HepG2 (cell line): Measurements from ENCODE around the gene SYTL3. TPM values are rescaled to one million over a fixed set of nuclear protein-coding genes. Genes with fewer than 3 reads are reported as not detected.
A peak's percentile ranks its signal among the peaks of the same experiment; 100 is the strongest.

ENCODE experiments used
- EP300 ChIP-seq, 3 experiments: sonication (generic) in 1 of 3; formaldehyde crosslinking in 1 of 3; IDR thresholded peaks; 2 replicates each; pipeline versions ENCODE4 v1.5.1 to v1.6.1; 2011 to 2020; ENCODE audit warnings: low read depth in 2 of 3, low read length in 2 of 3, borderline replicate concordance in 1 of 3, improper control_type of control experiment in 1 of 3, mild to moderate bottlenecking in 1 of 3, missing genetic modification reagents in 1 of 3, moderate library complexity in 1 of 3
- HIC2 ChIP-seq: sonication (generic); formaldehyde crosslinking; IDR thresholded peaks from 2 replicates; pipeline ENCODE4 v1.9.0; 2022; ENCODE audit warnings: low read depth, missing genetic modification reagents
- HIVEP1 ChIP-seq: sonication (generic); formaldehyde crosslinking; IDR thresholded peaks from 2 replicates; pipeline ENCODE4 v1.4.0; 2020; ENCODE audit warnings: mild to moderate bottlenecking, missing genetic modification reagents
- HNRNPH1 ChIP-seq: fragments of 200-400 bp; formaldehyde crosslinking; optimal IDR thresholded peaks from 2 replicates; pipeline ENCODE3; 2017; ENCODE audit warnings: mild to moderate bottlenecking, low read depth, low read length
- MED1 ChIP-seq: sonication (generic); formaldehyde crosslinking; IDR thresholded peaks from 2 replicates; pipeline ENCODE4 v1.4.0; 2020; ENCODE audit warnings: missing genetic modification reagents
- MXD4 ChIP-seq: IDR thresholded peaks from 2 replicates; pipeline ENCODE4 v1.6.1; 2016; ENCODE audit warnings: mild to moderate bottlenecking, missing biosample characterization, missing genetic modification reagents
- PATZ1 ChIP-seq: sonication (generic); formaldehyde crosslinking; IDR thresholded peaks from 2 replicates; pipeline ENCODE4 v1.4.0; 2020; ENCODE audit warnings: missing genetic modification reagents
- PAXIP1 ChIP-seq: sonication (generic); formaldehyde crosslinking; conservative IDR thresholded peaks from 2 replicates; pipeline ENCODE4 v1.4.0; 2020; ENCODE audit warnings: mild to moderate bottlenecking, missing genetic modification reagents, moderate library complexity
- RAD21 ChIP-seq: fragments of 450-650 bp; formaldehyde crosslinking; IDR thresholded peaks from 2 replicates; pipeline ENCODE4 v1.5.0; 2020; ENCODE audit warnings: mild to moderate bottlenecking
- RARA ChIP-seq: IDR thresholded peaks from 2 replicates; pipeline ENCODE4 v1.6.1; 2016; ENCODE audit warnings: missing genetic modification reagents, missing compliant biosample characterization
- RFXAP ChIP-seq: sonication (generic); formaldehyde crosslinking; IDR thresholded peaks from 2 replicates; pipeline ENCODE4 v1.4.0; 2020; ENCODE audit warnings: missing genetic modification reagents, borderline replicate concordance
- SALL1 ChIP-seq: sonication (generic); formaldehyde crosslinking; IDR thresholded peaks from 2 replicates; pipeline ENCODE4 v1.8.0; 2022; ENCODE audit warnings: mild to moderate bottlenecking, missing genetic modification reagents
- SMYD3 ChIP-seq: sonication (generic); formaldehyde crosslinking; IDR thresholded peaks from 2 replicates; pipeline ENCODE4 v1.8.1; 2023; ENCODE audit warnings: mild to moderate bottlenecking, missing genetic modification reagents
- SOX5 ChIP-seq: IDR thresholded peaks from 2 replicates; pipeline ENCODE4 v1.6.1; 2016; ENCODE audit warnings: borderline replicate concordance
- SP1 ChIP-seq, 2 experiments: fragments of 450-650 bp in 1 of 2; sonication (generic) in 1 of 2; formaldehyde crosslinking in 1 of 2; IDR thresholded peaks; 2 replicates each; pipeline versions ENCODE4 v1.4.0 to v1.6.1; 2016 to 2020; ENCODE audit warnings: missing genetic modification reagents in 1 of 2
- XRCC5 ChIP-seq: fragments of 200-400 bp; formaldehyde crosslinking; optimal IDR thresholded peaks from 2 replicates; pipeline ENCODE3; 2017; ENCODE audit warnings: mild to moderate bottlenecking, low read length
- ZBTB38 ChIP-seq: sonication (generic); formaldehyde crosslinking; IDR thresholded peaks from 2 replicates; pipeline ENCODE4 v1.5.1; 2020; ENCODE audit warnings: mild to moderate bottlenecking, missing genetic modification reagents
- ZNF230 ChIP-seq: sonication (generic); formaldehyde crosslinking; IDR thresholded peaks from 2 replicates; pipeline ENCODE4 v1.4.0; 2020; ENCODE audit warnings: mild to moderate bottlenecking, missing genetic modification reagents
- ZNF264 ChIP-seq: sonication (generic); formaldehyde crosslinking; IDR thresholded peaks from 2 replicates; pipeline ENCODE4 v1.4.0; 2020; ENCODE audit warnings: missing genetic modification reagents
- ZNF510 ChIP-seq: sonication (generic); formaldehyde crosslinking; IDR thresholded peaks from 2 replicates; pipeline ENCODE4 v1.4.0; 2020; ENCODE audit warnings: low read depth, mild to moderate bottlenecking, missing genetic modification reagents
- ZNF768 ChIP-seq: sonication (generic); formaldehyde crosslinking; IDR thresholded peaks from 2 replicates; pipeline ENCODE4 v1.4.0; 2020; ENCODE audit warnings: missing genetic modification reagents
- ZNF788 ChIP-seq: sonication (generic); formaldehyde crosslinking; IDR thresholded peaks from 2 replicates; pipeline ENCODE4 v1.5.0; 2020; ENCODE audit warnings: mild to moderate bottlenecking, missing genetic modification reagents, borderline replicate concordance
- polyA plus RNA-seq, 8 experiments: library from polyadenylated mRNA; depleted of rRNA in 3 of 8; stranded (reverse) in 7 of 8; unstranded in 1 of 8; fragments of >200 nt; fragmentation: Illumina TruSeq in 4 of 8; extraction: Trizol in 4 of 8; gene quantifications; 2 replicates each; pipeline versions ENCODE4 v1.2.1 to v1.2.3, GENCODE V29; 2011 to 2016; ENCODE audit warnings: low read depth in 4 of 8, missing spikeins in 1 of 8, mixed read lengths in 1 of 8; ENCODE audit not compliant: insufficient read depth in 1 of 8
- total RNA-seq, 5 experiments: library from RNA; depleted of rRNA; stranded (reverse); fragments of >200 nt; fragmentation: Illumina TruSeq; extraction: Trizol; gene quantifications; 2 replicates each; pipeline ENCODE4 v1.2.3, GENCODE V29; 2016; ENCODE audit warnings: low read depth in 1 of 5

Gene SYTL3
- total and polyA plus RNA-seq, 2 of the 13 experiments (the other 11 are each of a cell fraction or from before 2014, with no cell fraction given), result 0.11 to 0.28 TPM

DNA sequence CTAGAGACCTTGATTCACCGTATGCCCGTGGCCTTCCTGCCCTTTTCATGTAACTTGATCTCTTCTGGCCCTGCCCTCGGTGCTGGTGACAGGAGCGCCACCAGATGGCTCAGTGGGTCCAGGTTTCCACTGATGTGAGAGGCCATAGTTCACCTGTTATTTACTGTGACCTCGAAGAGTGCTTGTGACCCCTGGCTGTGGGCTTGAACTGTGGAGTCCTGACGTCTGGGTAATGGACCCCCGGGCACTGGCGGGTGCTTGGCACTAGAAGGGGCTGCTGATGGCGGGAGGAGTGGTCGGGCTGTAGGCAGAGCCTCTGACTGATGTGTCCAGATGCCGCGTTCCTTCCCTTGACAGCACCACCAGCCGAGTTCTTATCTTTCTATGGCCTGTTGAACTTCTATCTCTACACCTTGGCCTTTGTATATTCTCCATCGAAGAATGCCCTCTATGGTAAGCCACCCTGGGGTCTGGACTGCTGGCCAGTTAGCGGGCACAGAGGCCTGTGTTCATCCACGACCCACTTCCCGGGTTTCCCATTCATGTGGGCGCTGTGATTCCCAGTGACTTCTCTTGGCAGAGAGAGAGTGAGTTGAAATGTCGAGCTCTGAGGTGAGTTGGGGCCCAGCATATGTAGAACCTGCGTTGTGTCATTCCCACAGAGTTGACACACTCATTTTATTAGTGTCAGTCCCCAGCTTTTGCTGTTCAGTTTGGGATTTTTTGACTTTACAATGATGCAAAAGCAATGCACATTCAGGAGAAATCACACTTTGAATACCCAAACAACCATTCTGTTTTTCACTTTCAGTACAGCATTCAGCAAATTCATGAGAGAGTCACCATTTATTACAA lies 20.3 kb upstream of the SYTL3 start (continued):
- TF ChIP-seq HNRNPH1 (no peak), ZBTB38 (peak; percentile 47), ZNF510 (no peak), PATZ1 (0 out of 2 replicates have a peak, but pooled peaks have one; percentile 17), ZNF264 (0 out of 2 replicates have a peak, but pooled peaks have one; percentile 21), PAXIP1 (peak; percentile 68), ZNF788 (peak; percentile 37; the same call in 1 of the 2 replicates), ZNF230 (0 out of 2 replicates have a peak, but pooled peaks have one; percentile 49), RAD21 (CRISPR knock-in tag) (peak; percentile 62), MED1 (CRISPR knock-in tag) (peak; percentile 42), XRCC5 (peak; percentile 40), RFXAP (0 out of 2 replicates have a peak, but pooled peaks have one; percentile 20), ZNF768 (CRISPR knock-in tag) (no peak), SOX5 (CRISPR knock-in tag) (0 out of 2 replicates have a peak, but pooled peaks have one; percentile 36), EP300 (IDR thresholded peaks at IDR 0.05; ENCODE audit: low read depth in 2 of 2, low read length in 2 of 2) (0 out of 4 replicates have a peak, but pooled peaks of 1 of the 2 experiments have one; percentile 22), EP300 (CRISPR knock-in tag; IDR thresholded peaks at IDR 0.05; ENCODE audit: borderline replicate concordance) (no peak), SALL1 (peak; percentile 72; the same call in 1 of the 2 replicates), SP1 (IDR thresholded peaks at IDR 0.05) (no peak), SP1 (CRISPR knock-in tag; IDR thresholded peaks at IDR 0.05) (peak; percentile 34; the same call in 1 of the 2 replicates), HIVEP1 (CRISPR knock-in tag) (peak; percentile 45; the same call in 1 of the 2 replicates), HIC2 (CRISPR knock-in tag) (peak; percentile 79; the same call in 1 of the 2 replicates), RARA (peak; percentile 76), MXD4 (0 out of 2 replicates have a peak, but pooled peaks have one; percentile 35), SMYD3 (CRISPR knock-in tag) (no peak)
